ENCODE data around the gene CST1.

- TF ChIP-seq SPI1 (IDR thresholded peaks at IDR 0.05; ENCODE audit: borderline replicate concordance, low read depth) = no peak
- no peak for TF ChIP-seq GABPA (IDR thresholded peaks at IDR 0.05; ENCODE audit: low read depth)
These were observed 22.8 kb upstream of the CST1 start for GRCh38 chr20:23773579-23773978.

All from HL-60 (cell line).